NCI-H2107 treated with DMSO at 0.1 percent for 48 hours (cell line): Measurements from ENCODE around the gene ZNF532.
"Not testable (repeated sequence)": the region's sequence is repeated elsewhere in the genome, so short reads cannot be mapped to it uniquely, and the experiment has no call there.

Experiments
- DNase-seq: peaks from one replicate; lab custom pipeline; 2025; ENCODE audit not compliant: unreplicated experiment; lab: John Stamatoyannopoulos, UW

ZNF532 gene, protein sequence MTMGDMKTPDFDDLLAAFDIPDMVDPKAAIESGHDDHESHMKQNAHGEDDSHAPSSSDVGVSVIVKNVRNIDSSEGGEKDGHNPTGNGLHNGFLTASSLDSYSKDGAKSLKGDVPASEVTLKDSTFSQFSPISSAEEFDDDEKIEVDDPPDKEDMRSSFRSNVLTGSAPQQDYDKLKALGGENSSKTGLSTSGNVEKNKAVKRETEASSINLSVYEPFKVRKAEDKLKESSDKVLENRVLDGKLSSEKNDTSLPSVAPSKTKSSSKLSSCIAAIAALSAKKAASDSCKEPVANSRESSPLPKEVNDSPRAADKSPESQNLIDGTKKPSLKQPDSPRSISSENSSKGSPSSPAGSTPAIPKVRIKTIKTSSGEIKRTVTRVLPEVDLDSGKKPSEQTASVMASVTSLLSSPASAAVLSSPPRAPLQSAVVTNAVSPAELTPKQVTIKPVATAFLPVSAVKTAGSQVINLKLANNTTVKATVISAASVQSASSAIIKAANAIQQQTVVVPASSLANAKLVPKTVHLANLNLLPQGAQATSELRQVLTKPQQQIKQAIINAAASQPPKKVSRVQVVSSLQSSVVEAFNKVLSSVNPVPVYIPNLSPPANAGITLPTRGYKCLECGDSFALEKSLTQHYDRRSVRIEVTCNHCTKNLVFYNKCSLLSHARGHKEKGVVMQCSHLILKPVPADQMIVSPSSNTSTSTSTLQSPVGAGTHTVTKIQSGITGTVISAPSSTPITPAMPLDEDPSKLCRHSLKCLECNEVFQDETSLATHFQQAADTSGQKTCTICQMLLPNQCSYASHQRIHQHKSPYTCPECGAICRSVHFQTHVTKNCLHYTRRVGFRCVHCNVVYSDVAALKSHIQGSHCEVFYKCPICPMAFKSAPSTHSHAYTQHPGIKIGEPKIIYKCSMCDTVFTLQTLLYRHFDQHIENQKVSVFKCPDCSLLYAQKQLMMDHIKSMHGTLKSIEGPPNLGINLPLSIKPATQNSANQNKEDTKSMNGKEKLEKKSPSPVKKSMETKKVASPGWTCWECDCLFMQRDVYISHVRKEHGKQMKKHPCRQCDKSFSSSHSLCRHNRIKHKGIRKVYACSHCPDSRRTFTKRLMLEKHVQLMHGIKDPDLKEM (N-terminal part only)

DNA sequence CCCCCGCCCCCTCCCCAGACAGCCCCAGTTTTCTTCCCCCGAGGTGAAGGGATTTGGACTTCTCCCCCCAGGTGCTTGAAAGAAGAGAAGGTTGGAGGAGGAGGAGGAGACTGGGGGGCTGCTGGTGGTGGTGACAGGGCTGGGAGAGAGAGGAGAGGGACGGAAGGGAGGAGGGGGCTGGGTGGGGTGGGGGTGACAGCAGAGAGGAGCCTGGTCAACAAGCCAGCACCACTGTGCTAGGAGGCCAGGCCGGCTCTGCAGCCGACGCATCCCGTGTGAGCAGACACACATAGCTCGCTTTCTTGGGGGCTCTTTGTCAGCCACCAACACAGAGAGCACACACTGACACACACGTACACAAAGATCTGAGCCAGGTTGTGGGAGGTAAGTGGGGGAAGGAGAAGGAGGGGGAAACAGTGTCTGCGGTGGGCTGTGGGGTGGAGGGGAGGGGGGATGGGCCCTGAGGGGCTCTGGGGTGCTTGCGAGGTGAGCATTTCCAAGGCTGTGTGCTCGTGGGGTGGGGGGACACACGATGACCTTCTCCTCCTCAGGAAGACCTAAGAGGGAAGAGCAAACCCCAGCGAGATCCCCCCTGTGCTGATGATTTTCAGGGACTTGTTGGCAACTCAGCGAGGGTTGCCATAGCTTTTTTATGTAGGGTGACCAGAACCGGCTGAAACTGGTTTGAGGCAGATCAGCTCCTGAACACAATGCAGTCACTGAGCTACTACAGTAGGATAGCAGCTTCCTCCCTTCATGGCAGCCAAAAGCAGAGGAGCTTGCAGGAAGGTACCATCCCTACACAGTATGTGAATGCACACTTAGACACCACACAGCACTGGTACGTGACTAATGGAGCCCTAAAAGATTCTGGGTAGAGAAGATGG is at the start of gene ZNF532:
TSS of gene ZNF532 (plus strand) at position 732 of the 887 bp plus-strand sequence. CDS start 53,411 bp downstream, outside the sequence.
- peak; percentile 82 for DNase-seq

DNA sequence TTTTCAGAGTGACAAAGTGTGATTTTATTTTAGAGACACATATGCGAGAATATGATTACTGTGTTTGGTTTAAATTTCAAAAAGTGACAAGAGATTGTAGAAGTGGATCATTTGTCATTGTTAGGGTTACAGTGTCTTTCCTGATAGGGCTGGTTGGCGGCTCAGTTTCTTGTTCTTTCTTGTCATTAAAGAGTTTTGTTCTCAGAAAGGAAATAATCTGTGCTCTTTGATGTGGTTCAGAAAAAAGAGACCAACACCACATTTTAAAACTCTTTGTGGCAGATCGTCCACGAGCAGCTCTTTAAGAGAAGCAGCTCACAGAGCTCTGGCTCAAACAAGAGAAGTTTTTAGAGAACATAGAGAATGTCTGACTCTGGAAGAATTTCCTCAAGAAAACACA is 45.6 kb upstream of the ZNF532 start:
- no peak for DNase-seq

DNA sequence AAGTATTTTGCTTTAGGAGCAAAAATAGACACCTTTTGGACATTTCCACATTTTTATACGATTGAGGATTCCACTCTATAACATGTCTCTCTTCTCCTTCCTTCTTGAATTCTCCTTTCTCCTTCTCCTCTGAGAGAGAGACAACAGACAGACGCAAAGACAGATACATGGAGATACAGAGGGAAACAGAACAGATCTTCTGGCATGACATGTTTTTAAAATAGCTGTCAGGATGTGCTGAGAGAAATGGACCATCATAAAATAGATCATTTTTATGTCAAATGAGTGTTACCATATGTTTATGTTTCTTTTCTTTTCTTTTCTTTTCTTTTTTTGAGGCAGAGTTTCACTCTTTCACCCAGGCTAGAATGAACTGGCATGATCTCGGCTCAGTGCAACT is 44.4 kb upstream of the ZNF532 start:
- DNase-seq = no peak

DNA sequence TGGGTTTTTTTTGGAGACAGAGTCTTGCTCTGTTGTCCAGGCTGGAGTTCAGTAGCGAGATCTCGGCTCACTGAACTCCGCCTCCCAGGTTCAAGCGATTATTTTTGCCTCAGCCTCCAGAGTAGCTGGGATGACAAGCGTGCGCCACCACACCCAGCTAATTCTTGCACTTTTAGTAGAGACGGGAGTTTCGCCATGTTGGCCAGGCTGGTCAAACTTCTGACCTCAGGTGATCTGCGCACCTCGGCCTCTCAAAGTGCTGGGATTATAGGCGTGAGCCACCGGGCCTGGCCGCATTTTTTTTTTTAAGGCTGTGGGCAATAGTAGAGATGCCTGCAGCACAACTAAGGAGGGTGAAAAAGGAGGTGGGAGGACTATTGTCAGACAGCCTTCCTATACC is 41.7 kb upstream of the ZNF532 start:
- DNase-seq = no peak

DNA sequence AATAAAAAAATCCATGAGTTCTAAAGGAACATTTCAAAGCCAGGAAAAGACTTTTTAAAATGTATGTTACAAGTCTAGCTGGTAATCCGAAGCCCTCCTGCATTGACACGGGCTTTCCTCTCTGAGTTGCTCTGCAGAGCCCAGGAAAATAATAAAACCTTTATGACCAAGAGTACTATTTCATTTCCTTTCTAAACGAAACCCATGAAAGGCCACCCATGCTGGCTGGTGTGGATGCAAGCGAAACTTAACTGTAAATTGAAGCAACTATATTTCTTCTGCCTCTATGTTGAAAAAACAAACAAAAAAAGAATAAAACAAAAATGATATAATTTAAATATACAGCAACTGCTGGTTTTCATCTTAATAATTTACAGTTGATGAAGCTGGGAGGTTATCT is 41.3 kb upstream of the ZNF532 start:
- DNase-seq = no peak

DNA sequence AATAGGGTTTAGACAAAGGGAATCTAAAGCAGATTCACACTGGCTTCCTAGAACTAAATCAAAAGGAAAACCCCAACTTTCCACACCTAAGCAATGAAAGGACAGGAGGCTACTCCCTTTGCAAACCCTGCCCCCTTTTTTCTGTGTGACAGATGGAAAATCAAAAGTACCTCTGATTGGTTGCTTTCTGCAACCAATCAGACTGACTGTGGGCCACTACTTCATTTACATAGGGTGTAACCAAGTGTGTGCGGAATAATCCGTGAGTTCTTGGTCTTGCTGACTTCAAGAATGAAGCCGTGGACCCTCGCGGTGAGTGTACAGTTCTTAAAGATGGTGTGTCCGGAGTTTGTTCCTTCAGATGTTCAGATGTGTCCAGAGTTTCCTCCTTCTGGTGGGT is 37.8 kb upstream of the ZNF532 start:
- DNase-seq = not testable (repeated sequence)

DNA sequence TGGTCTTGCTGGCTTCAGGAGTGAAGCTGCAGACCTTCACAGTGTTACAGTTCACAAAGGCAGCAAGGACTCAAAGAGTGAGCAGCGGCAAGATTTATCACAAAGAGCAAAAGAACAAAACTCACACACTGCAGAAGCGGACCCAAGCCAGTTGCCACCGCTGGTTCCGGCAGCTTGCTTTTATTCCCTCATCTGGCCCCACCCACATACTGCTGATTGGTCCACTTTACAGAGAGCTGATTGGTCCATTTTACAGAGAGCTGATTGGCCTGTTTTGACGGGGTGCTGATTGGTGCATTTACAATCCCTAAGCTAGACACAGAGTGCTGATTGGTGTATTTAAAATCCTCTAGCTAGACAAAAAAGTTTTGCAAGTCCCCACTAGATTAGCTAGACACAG is 37.2 kb upstream of the ZNF532 start:
- DNase-seq = no peak

DNA sequence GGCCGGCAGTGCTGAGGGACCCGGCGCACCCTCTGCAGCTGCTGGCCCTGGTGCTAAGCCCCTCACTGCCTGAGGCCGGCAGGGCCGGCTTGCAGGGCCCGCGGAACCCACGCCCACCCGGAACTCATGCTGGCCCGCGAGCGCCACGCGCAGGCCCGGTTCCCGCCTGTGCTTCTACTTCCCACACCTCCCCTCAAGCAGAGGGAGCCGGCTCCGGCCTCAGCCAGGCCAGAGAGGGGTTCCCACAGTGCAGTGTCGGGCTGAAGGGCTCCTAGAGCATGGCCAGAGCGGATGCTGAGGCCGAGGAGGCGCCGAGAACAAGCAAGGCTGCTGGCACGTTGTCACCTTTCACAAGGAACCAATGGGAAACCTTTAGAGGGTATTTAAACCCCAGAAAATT is 36.8 kb upstream of the ZNF532 start:
- no peak for DNase-seq

DNA sequence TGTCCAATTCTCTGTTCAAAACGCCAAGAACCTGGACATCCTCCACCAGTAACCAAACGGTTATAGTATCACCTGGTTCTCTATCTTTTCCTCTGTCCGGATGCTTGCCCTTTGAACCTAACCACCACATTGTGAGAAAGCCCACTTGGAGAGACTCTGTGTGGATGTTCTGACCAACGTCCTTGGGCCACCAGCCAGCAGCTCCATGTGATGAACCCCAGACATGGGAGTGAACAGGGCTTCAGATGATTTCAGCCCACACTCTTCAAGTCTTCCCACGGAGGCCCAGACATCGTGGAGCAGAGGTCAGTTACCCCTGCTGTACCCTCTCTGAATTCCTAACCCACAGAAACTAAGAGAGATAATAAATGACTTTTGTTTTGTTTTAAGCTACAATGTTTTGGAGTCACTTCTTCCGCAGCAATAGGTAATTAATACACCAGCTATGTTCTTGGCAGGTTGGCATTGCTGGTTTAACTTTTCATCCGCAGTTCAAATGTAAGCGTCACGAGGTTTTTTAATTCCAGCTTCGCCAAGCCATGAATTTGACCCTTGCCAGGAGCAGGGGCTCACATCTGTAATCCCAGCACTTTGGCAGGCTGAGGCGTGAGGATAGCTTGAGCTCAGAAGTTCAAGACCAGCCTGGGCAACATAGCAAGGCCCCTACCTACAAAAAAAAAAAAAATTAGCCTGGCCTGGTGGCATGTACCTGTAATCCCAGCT is 36.1 kb upstream of the ZNF532 start:
- no peak for DNase-seq

DNA sequence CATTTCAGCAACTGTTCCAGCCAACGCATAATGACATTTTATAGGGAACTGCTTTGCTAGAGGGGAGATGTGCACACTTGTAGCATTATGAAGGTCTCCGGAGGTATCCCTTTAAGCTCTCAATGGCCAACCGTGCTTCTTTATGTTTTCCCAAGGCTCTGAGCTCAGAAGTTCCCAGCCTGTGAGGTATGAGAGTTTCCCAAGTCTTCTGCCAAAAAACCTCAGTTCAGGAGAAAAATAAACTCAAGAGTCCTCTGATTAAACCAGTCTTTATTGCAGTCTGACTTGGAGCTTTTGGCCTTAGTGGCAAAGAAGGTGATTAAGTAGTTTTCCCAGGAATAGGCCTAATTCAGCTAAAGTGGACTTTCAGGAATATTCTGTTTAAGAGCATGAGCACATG is 35.4 kb upstream of the ZNF532 start:
- DNase-seq = no peak

DNA sequence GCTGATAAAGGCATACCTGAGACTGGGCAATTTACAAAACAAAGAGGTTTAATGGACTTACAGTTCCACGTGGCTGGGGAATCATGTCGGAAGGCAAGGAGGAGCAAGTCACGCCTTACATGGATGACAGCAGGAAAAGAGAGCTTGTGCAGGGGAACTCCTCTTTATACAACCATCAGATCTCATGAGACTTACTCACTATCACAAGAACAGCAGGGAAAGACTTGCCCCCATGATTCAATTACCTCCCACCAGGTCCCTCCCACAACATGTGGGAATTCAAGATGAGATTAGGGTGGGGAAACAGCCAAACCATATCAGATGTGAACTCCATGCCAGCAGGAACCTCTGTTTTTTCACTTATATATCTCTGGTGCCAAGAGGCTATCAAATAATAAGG is 34.8 kb upstream of the ZNF532 start:
- DNase-seq = not testable (repeated sequence)

DNA sequence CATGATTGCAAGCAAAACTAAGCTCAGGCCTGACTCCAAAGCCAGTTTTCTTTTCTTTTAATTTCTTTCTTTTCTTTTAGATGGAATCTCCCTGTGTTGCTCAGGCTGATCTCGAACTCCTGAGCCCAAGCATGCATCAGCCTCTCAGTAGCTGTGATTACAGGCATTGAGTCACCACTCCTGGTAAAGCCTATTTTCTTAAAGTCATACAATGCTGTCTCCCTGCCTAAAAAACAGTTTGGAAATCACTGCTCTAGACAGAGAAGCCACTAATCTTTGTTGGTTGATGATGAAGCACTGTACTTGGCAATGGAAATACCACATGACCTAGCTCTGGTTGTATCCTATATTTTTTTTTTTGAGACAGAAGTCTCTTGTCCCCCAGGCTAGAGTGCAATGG is 33.1 kb upstream of the ZNF532 start:
- DNase-seq = no peak

DNA sequence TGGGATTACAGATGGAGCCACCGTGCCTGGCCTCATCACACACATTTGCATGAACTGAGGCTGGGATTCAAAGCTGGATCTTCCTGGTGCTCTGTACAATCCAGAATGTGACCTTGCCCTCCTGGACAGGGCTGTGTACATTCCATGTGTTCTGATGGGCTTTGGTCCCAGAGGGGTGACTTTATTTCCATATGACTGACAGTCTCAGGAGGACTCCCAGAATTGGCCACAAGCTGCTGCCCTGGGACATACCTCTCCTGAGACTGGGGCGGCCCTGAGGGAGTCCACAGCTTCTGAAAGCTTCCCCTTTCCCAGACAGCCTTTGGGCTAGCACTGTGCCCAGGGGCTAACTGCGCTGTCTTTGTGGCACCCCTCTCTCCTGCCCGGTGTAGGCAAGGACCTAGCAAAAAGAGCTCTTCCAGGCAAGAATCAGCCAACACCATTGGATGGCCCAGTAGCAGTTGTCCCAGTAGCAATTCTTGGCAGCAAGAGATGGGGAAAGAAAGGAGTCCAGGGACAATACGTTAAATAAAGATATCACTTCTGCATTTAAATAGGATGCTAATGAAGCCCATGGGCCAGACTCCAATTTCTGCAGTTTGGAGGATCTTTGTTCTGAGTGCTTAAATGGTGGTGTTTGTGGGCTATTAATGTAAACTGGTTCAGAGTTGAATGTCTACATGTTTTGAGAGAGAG is 26.4 kb upstream of the ZNF532 start:
- no peak for DNase-seq

DNA sequence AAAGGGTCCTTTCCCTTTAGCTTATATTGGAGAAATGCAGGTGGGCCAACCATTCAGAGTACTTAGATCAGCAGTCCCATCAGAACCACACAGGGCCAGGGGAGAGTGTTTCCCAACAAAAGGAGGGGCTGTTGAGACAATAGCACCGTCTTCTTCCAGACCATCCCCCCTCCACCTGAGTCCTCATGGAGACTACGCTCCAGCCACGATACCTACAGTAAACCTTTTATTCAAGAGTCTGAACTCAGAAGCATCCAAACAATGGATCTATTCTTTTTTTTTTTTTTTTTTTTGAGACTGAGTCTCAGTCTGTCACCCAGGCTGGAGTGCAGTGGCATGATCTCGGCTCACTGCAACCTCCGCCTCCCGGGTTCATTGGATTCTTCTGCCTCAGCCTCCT is 25.7 kb upstream of the ZNF532 start:
- no peak for DNase-seq

DNA sequence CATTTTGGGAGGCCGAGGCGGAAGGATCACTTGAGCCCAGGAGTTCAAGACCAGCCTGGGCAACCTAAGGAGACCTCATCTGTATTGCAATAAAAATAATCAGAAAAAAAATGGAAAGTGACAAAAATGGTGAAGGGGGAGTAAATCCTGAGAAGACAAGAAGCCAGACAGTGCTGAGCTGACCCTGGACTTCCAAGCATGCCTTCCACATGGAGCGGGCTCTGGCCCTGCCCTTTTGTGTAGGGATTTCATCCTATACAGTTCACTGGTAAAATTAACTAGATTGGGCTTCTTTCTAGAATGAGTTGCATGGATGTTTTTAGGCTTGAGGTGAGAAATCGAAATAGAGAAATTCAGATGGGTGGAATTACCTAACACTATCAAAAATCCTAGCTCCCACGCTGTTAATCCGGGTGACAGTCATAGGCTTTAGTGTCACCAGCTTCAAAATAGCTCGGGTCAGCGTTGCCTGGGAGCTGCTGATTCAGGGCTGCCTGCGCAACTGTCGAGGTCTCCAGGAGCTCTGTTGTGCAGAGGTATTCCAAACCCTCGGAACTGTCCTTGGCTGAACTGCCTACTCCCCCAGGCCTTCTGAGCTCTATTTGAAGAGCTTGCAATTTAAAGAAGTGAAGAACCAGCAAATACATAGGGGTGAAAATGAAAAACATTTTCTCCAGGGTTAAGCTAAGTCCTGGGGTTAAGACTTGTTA is 21.5 kb upstream of the ZNF532 start:
- no peak for DNase-seq

DNA sequence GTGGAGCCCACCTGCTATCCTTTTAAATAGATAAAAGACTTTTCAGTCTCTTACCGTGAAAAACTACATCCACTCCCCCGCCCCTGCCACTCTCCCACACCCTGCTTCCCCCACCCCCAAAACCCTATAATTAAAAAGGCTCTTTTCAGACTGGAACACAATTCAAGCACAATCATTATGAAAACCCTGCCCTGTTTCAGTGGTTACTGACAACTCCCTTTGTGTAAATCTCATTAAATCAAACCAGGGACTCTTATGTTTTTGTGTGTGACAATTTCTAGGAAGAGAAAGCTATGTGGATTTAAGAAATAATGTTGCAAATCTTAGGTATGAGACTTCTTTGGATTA is 21.0 kb upstream of the ZNF532 start:
- peak; percentile 16 for DNase-seq

DNA sequence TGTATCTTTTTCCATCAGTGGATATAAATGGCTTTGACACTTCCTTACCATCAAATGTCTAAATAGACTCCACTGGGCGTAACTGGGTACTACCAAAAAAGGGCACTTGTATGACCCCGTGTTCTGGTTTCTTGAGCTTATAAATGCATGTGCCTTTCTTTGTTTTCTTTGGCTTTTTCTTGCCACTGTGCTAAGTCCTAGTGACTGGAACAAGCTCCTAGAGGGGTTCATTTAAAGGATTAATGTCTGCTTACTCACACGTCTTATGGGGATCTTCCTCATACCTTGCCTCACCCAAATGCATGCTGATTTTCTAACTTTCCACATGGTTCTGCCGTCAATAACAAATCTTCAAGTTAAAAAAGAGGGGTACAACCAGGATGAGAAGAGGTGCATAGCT is 19.8 kb upstream of the ZNF532 start:
- DNase-seq = no peak

DNA sequence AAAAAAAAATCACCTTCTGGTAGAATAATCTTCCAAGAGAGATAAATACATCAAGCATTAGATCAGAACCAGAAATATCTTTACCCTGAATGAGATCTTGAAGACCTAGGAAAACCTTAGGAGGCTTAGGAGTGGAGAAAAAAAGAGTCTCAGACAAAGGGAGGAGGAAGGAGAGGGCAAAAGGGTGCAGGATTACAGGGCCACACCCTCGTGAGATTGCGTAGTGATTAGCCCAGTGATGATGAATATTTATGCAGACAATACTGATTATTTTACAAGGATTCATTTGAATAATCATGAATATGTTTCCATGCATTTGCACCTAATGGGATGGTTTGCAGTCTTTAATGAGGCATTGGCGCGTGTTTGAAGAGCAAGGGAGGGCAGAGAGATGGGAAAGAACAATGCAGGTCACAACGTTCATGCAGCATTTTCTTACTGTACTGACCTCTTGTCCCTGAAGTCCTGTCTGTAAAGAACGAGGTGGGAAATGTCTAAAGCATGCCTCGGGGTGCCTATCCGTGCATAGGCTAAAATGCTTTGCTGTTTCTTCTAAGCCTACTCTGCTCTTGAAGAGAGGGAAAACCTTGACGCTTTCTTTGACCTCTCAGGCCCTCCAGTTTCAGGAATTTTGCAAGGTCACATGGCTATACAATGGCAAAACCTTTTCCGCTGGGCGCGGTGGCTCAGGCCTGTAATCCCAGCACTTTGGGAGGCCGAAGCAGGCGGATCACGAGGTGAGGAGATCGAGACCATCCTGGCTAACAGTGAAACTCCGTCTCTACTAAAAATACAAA is 18.6 kb upstream of the ZNF532 start:
- DNase-seq = no peak
